DND-41 (cell line): ENCODE data around the gene SLC44A2.

Source experiments
- ATAC-seq: fragments of 200-7000 bp; cut with Tn5 transposase; 3 replicates; pipeline ENCODE4 v1.9.1; 2021; ENCODE audit warnings: low read depth; ENCODE audit not compliant: insufficient read depth
- DNase-seq: peaks from one replicate; pipeline ENCODE4 v3.0.0-alpha.2; 2020
- H2AFZ ChIP-seq: 2 replicates; pipeline ENCODE4 v1.6.0; 2012; ENCODE audit warnings: low read depth, low read length
- H3K27ac ChIP-seq: 2 replicates; pipeline ENCODE4 v1.5.1; 2012; ENCODE audit warnings: low read length, inconsistent platforms
- H3K27me3 ChIP-seq: fragments of 200-600 bp; sonication (generic); 2 replicates; pipeline ENCODE4 v1.6.0; 2012; ENCODE audit warnings: low read length, mild to moderate bottlenecking, inconsistent platforms; ENCODE audit not compliant: insufficient read depth, poor library complexity
- H3K36me3 ChIP-seq: 2 replicates; pipeline ENCODE4 v1.5.1; 2012; ENCODE audit warnings: low read length, inconsistent platforms; ENCODE audit not compliant: insufficient read depth
- H3K4me1 ChIP-seq: 2 replicates; pipeline ENCODE4 v1.5.1; 2012; ENCODE audit warnings: mild to moderate bottlenecking, low read length; ENCODE audit not compliant: insufficient read depth
- H3K4me2 ChIP-seq: 2 replicates; pipeline ENCODE4 v1.6.0; 2012; ENCODE audit warnings: mild to moderate bottlenecking, moderate library complexity, low read length, inconsistent platforms; ENCODE audit not compliant: insufficient read depth
- H3K4me3 ChIP-seq, 2 experiments: fragments of 200-600 bp in 1 of 2; shearing (Covaris generic) in 1 of 2; 2 replicates each; pipeline ENCODE4 v1.5.1; 2012 to 2016; ENCODE audit warnings: inconsistent platforms in 2 of 2, low read length in 2 of 2, mild to moderate bottlenecking in 2 of 2, low read depth in 1 of 2, moderate library complexity in 1 of 2
- H3K79me2 ChIP-seq: 2 replicates; pipeline ENCODE4 v1.6.0; 2012; ENCODE audit warnings: low read length, inconsistent platforms; ENCODE audit not compliant: insufficient read depth
- H3K9ac ChIP-seq: 2 replicates; pipeline ENCODE4 v1.6.0; 2012; ENCODE audit warnings: low read depth, mild to moderate bottlenecking, inconsistent platforms, low read length, moderate library complexity
- H3K9me3 ChIP-seq: 2 replicates; pipeline ENCODE4 v1.5.1; 2012; ENCODE audit warnings: low read length, moderate library complexity, mild to moderate bottlenecking, inconsistent platforms; ENCODE audit not compliant: insufficient read depth, severe bottlenecking
- H4K20me1 ChIP-seq: 2 replicates; pipeline ENCODE4 v1.6.0; 2012; ENCODE audit warnings: low read length; ENCODE audit not compliant: insufficient read depth
- EZH2 ChIP-seq: IDR thresholded peaks from 3 replicates; pipeline ENCODE4 v1.6.1; 2012; ENCODE audit warnings: borderline replicate concordance, low read depth, mild to moderate bottlenecking, moderate library complexity, low read length, inconsistent platforms; ENCODE audit not compliant: severe bottlenecking
- TF ChIP-seq, protein P1 (sequence below): IDR thresholded peaks from 2 replicates; pipeline ENCODE4 v1.5.1; 2012; ENCODE audit warnings: borderline replicate concordance, low read length, moderate library complexity, mild to moderate bottlenecking; ENCODE audit not compliant: poor library complexity, severe bottlenecking; ENCODE audit errors: extremely low read depth

The SLC44A2 gene

DNA sequence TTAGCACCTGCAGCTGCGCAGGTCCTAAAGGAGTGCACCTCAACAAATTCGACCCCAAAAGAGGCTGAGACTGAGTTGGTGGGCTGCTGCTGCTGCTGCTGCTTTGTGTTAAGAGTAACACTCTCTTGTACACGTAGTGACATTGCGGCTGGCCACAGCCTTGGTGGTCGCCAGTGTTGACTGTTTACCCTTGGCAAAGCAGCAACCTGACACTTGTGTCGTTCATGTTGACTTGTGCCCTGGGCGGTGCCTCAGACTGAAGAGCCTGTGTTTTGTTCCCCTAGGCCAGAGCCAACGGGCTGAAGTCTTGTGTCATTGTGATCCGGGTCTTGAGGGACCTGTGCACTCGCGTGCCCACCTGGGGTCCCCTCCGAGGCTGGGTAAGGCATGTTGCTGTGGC lies 53.5 kb downstream of the SLC44A2 start:
- no peak overlapping the region for H2AFZ ChIP-seq
- no peaks in the 10 kb centered on the region for H3K9me3 ChIP-seq
- H3K9ac ChIP-seq, result no peak overlapping the region
- peaks cover 92% of the 10 kb centered on the region for H4K20me1 ChIP-seq
- ATAC-seq, result no peak
- no peak for TF ChIP-seq EZH2
- TF ChIP-seq, protein P1, sequence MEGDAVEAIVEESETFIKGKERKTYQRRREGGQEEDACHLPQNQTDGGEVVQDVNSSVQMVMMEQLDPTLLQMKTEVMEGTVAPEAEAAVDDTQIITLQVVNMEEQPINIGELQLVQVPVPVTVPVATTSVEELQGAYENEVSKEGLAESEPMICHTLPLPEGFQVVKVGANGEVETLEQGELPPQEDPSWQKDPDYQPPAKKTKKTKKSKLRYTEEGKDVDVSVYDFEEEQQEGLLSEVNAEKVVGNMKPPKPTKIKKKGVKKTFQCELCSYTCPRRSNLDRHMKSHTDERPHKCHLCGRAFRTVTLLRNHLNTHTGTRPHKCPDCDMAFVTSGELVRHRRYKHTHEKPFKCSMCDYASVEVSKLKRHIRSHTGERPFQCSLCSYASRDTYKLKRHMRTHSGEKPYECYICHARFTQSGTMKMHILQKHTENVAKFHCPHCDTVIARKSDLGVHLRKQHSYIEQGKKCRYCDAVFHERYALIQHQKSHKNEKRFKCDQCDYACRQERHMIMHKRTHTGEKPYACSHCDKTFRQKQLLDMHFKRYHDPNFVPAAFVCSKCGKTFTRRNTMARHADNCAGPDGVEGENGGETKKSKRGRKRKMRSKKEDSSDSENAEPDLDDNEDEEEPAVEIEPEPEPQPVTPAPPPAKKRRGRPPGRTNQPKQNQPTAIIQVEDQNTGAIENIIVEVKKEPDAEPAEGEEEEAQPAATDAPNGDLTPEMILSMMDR, result no peak
- no peaks in the 10 kb centered on the region for H3K27me3 ChIP-seq
- DNase-seq, result no peak
- H3K36me3 ChIP-seq, result peaks cover 99% of the 10 kb centered on the region
- no peak overlapping the region for H3K4me3 ChIP-seq
- H3K4me2 ChIP-seq, result no peak overlapping the region
- H3K27ac ChIP-seq, result no peak overlapping the region
- no peaks in the 10 kb centered on the region for H3K4me1 ChIP-seq
- H3K79me2 ChIP-seq, result peaks cover 94% of the 10 kb centered on the region

DNA sequence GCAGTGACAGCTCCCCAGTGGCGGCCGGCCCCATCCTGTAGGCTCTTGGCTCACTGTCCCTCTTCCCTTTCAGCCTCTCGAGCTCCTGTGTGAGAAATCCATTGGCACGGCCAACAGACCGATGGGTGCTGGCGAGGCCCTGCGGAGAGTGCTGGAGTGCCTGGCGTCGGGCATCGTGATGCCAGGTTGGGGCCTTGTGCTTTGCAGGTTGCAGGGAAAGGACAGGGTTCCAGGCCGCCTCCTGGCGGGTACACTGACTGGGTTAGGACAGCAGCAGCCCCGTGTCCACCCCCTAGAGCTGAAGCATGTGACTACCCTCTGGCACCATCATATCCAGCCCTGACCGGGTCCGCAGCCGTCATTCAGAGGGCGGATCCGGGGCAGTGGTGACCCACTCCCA lies 54.4 kb downstream of the SLC44A2 start:
- peaks cover 92% of the 10 kb centered on the region for H4K20me1 ChIP-seq
- H3K9me3 ChIP-seq, result no peaks in the 10 kb centered on the region

DNA sequence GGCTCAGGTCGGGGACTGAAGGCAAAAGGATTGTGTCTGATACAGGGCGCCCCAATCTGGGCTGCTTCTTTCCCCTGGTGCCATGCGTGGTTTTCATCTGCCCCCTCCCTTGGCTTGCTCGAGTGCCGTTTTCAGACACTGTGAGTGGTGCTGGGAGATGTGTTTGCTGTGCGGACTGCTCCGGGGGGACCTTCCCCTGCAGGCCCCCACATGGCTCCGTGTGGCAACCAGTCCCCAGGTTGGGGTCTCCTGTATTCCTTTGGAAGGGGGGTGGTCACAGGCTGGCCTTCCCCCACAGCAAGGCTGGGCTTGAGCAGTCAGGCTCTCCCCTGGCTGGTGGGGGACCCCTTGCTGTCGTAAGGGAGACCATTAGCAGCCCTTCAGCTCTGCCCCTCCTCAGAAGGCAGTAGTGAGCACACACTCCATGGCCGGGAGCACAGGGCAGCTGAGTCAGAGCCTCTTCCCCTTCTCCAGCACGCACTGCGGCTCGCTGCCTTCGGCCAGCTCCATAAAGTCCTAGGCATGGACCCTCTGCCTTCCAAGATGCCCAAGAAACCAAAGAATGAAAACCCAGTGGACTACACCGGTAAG lies 55.3 kb downstream of the SLC44A2 start:
- Histone ChIP-seq H3K27ac (no peak overlapping the region), H3K4me1 (no peaks in the 10 kb centered on the region), H3K9me3 (no peaks in the 10 kb centered on the region), H3K9ac (no peak overlapping the region), H3K36me3 (peaks cover 99% of the 10 kb centered on the region), H4K20me1 (peaks cover 91% of the 10 kb centered on the region), H3K4me2 (no peak overlapping the region), H3K4me3 (no peak overlapping the region), H2AFZ (no peak overlapping the region), H3K27me3 (no peaks in the 10 kb centered on the region), H3K79me2 (peaks cover 92% of the 10 kb centered on the region)
- no peak for ATAC-seq
- no peak for TF ChIP-seq EZH2
- TF ChIP-seq, protein P1, result no peak
- DNase-seq, result no peak

More for the DNA sequence above, 54.4 kb downstream of the SLC44A2 start:
- DNase-seq (no peak), ATAC-seq (no peak)
- no peaks in the 10 kb centered on the region for H3K27me3 ChIP-seq
- TF ChIP-seq, protein P1, result no peak
- no peak for TF ChIP-seq EZH2
- H3K4me1 ChIP-seq, result no peaks in the 10 kb centered on the region
- H3K36me3 ChIP-seq, result peaks cover 99% of the 10 kb centered on the region
- peaks cover 92% of the 10 kb centered on the region for H3K79me2 ChIP-seq
- H3K4me2 ChIP-seq, result no peak overlapping the region
- H3K9ac ChIP-seq, result no peak overlapping the region
- H3K4me3 ChIP-seq, result no peak overlapping the region
- no peak overlapping the region for H3K27ac ChIP-seq
- H2AFZ ChIP-seq, result no peak overlapping the region

DNA sequence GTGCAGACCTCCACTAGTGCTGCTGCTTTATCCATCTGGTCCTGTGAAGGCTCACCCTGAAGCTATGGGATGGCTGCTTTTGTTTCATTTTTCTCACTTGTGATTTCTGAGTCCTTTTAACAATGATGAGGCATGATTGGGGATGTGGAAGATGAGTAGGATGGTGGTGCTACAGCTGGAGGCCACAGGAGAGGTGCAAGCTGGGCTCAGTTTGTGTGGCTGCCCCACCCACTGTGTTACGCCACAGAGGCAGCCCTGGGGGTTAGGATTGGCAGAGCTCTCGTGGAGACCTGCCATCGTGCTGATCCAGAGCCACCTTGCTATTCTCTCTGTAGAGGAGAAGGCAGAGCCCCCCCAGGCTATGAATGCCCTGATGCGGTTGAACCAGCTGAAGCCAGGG lies 56.3 kb downstream of the SLC44A2 start:
- H3K4me3 ChIP-seq, result no peak overlapping the region
- H3K36me3 ChIP-seq, result peaks cover 100% of the 10 kb centered on the region
- DNase-seq, result no peak
- ATAC-seq, result no peak
- H3K9ac ChIP-seq, result no peak overlapping the region
- H2AFZ ChIP-seq, result no peak overlapping the region
- peaks cover 95% of the 10 kb centered on the region for H3K79me2 ChIP-seq
- H3K27ac ChIP-seq, result no peak overlapping the region
- H3K27me3 ChIP-seq, result no peaks in the 10 kb centered on the region
- no peaks in the 10 kb centered on the region for H3K9me3 ChIP-seq
- TF ChIP-seq EZH2, result no peak
- TF ChIP-seq, protein P1, result no peak
- no peaks in the 10 kb centered on the region for H3K4me1 ChIP-seq
- peaks cover 94% of the 10 kb centered on the region for H4K20me1 ChIP-seq
- no peak overlapping the region for H3K4me2 ChIP-seq
